GM12878 (cell line): Measurements from ENCODE around the gene LSAMP. TPM values are rescaled to one million over a fixed set of nuclear protein-coding genes. Genes with fewer than 3 reads are reported as not detected.

Experiments used
- ATAC-seq: fragments of 200-7000 bp; cut with Tn5 transposase; 3 replicates; pipeline ENCODE4 v1.9.1; 2020; ENCODE audit warnings: mild to moderate bottlenecking, moderate library complexity
- BruUV-seq: library from RNA; stranded (reverse); fragments of 400-500 nt; replicated peaks from 2 replicates; lab custom pipeline; 2021; lab: Mats Ljungman, UMichigan
- CTCF ChIA-PET: fragments of 300-600 bp; sonication (Branson Sonifier 250); formaldehyde crosslinking; extraction: SDS; loops from one replicate; lab custom pipeline; 2021; ENCODE audit warnings: inconsistent platforms; lab: Yijun Ruan, JAX
- POLR2A ChIA-PET: fragments of 350-600 bp; formaldehyde crosslinking; extraction: SDS; loops from one replicate; lab custom pipeline; 2021; ENCODE audit warnings: inconsistent platforms; lab: Charles Lee
- RAD21 ChIA-PET: fragments of 300-600 bp; sonication (Branson Sonifier 250); formaldehyde crosslinking; loops from one replicate; lab custom pipeline; 2023; ENCODE audit warnings: antibody characterized with exemption; ENCODE audit not compliant: unreplicated experiment; lab: Charles Lee
- SMC1A ChIA-PET: fragments of 300-600 bp; sonication (Branson Sonifier 250); formaldehyde crosslinking; loops from one replicate; lab custom pipeline; 2023; ENCODE audit not compliant: unreplicated experiment, uncharacterized antibody; lab: Charles Lee
- DNase-seq: peaks from one replicate; pipeline ENCODE4 v3.0.0-alpha.2; 2011; ENCODE audit warnings: low read depth, low spot score
- FAIRE-seq: peaks from 3 replicates; lab custom pipeline; 2011; peaks lifted over from hg19 to GRCh38; lab: Jason Lieb, UNC
- H2AFZ ChIP-seq: 2 replicates; pipeline ENCODE4 v1.6.0; 2011; ENCODE audit warnings: low read depth, low read length, control low read depth; ENCODE audit not compliant: control insufficient read depth
- H3K27ac ChIP-seq: 2 replicates; pipeline ENCODE4 v1.5.1; 2011; ENCODE audit warnings: control low read depth; ENCODE audit not compliant: control insufficient read depth, insufficient read depth
- H3K27me3 ChIP-seq, 2 experiments: replicated peaks in 1 of 2; 2 replicates each; pipeline versions ENCODE4 v1.6.0 to v1.6.1; 2011; ENCODE audit warnings: low read length in 1 of 2; ENCODE audit not compliant: control insufficient read depth in 2 of 2, insufficient read depth in 2 of 2
- H3K36me3 ChIP-seq, 2 experiments: 2 replicates each; pipeline ENCODE4 v1.5.1; 2011; ENCODE audit warnings: low read length in 1 of 2; ENCODE audit not compliant: control insufficient read depth in 2 of 2, insufficient read depth in 2 of 2
- H3K4me1 ChIP-seq: 2 replicates; pipeline ENCODE4 v1.6.1; 2011; ENCODE audit warnings: mild to moderate bottlenecking, low read length, moderate library complexity, mixed read lengths; ENCODE audit not compliant: control insufficient read depth, insufficient read depth
- H3K4me2 ChIP-seq: 2 replicates; pipeline ENCODE4 v1.6.0; 2011; ENCODE audit warnings: control low read depth; ENCODE audit not compliant: control insufficient read depth, insufficient read depth
- H3K4me3 ChIP-seq: fragments of 200-600 bp; sonication (generic); 2 replicates; pipeline ENCODE4 v1.5.1; 2016
- H3K79me2 ChIP-seq: 2 replicates; pipeline ENCODE4 v1.6.0; 2011; ENCODE audit warnings: low read length; ENCODE audit not compliant: control insufficient read depth, insufficient read depth
- H3K9ac ChIP-seq: 2 replicates; pipeline ENCODE4 v1.8.0; 2011; ENCODE audit warnings: low read length, control low read depth, mixed read lengths; ENCODE audit not compliant: control insufficient read depth, insufficient read depth
- H3K9me3 ChIP-seq: replicated peaks from 3 replicates; pipeline ENCODE4 v1.5.1; 2011; ENCODE audit warnings: mild to moderate bottlenecking, low read length; ENCODE audit not compliant: control insufficient read depth, insufficient read depth
- H4K20me1 ChIP-seq: 2 replicates; pipeline ENCODE4 v1.6.0; 2011; ENCODE audit not compliant: control insufficient read depth, insufficient read depth
- EZH2 ChIP-seq: IDR thresholded peaks from 2 replicates; pipeline ENCODE4 v1.6.1; 2012; ENCODE audit warnings: low read depth, mild to moderate bottlenecking, control low read depth, inconsistent platforms, low read length, borderline replicate concordance; ENCODE audit not compliant: control insufficient read depth
- FOXM1 ChIP-seq: IDR thresholded peaks from 2 replicates; pipeline ENCODE4 v1.6.1; 2012; ENCODE audit warnings: low read depth, mild to moderate bottlenecking, inconsistent platforms, low read length, moderate library complexity
- HDAC6 ChIP-seq: fragments of 200-600 bp; sonication (generic); IDR thresholded peaks from one replicate; pipeline ENCODE4 v1.8.0; 2017; ENCODE audit warnings: antibody characterized with exemption; ENCODE audit not compliant: unreplicated experiment
- MXI1 ChIP-seq: fragments of 150-350 bp; IDR thresholded peaks from 2 replicates; pipeline ENCODE4 v1.6.1; 2011; ENCODE audit warnings: low read depth, mild to moderate bottlenecking, inconsistent platforms, low read length, improper control_type of control experiment
- POLR2AphosphoS2 ChIP-seq: IDR thresholded peaks from 2 replicates; pipeline ENCODE4 v1.6.1; 2011; ENCODE audit warnings: low read depth, mild to moderate bottlenecking, low read length, improper control_type of control experiment, moderate library complexity
- RELB ChIP-seq: fragments of 450-650 bp; IDR thresholded peaks from 2 replicates; pipeline ENCODE4 v1.6.1; 2017; ENCODE audit warnings: low read depth, mild to moderate bottlenecking, moderate library complexity
- RUNX3 ChIP-seq: IDR thresholded peaks from 2 replicates; pipeline ENCODE4 v1.6.1; 2012; ENCODE audit warnings: low read length, inconsistent platforms
- SMARCA5 ChIP-seq: fragments of 450-650 bp; IDR thresholded peaks from 2 replicates; pipeline ENCODE4 v1.6.1; 2017; ENCODE audit warnings: mild to moderate bottlenecking
- SREBF1 ChIP-seq: IDR thresholded peaks from 2 replicates; pipeline ENCODE4 v1.6.1; 2012; ENCODE audit warnings: mild to moderate bottlenecking, low read length
- SUZ12 ChIP-seq: fragments of 200-600 bp; sonication (generic); IDR thresholded peaks from one replicate; pipeline ENCODE4 v1.6.1; 2018; ENCODE audit warnings: antibody characterized with exemption, mild to moderate bottlenecking; ENCODE audit not compliant: unreplicated experiment
- TARDBP ChIP-seq: IDR thresholded peaks from 2 replicates; pipeline ENCODE4 v1.6.1; 2016; ENCODE audit warnings: borderline replicate concordance
- TCF3 ChIP-seq: IDR thresholded peaks from 2 replicates; pipeline ENCODE4 v1.6.1; 2012; ENCODE audit warnings: low read depth, mild to moderate bottlenecking, low read length, borderline replicate concordance; ENCODE audit not compliant: insufficient read depth
- ZBTB11 ChIP-seq: fragments of 450-650 bp; formaldehyde crosslinking; IDR thresholded peaks from 2 replicates; pipeline ENCODE4 v1.5.0; 2022; ENCODE audit warnings: mild to moderate bottlenecking, missing genetic modification characterization
- ZBTB40 ChIP-seq: fragments of 450-650 bp; IDR thresholded peaks from 2 replicates; pipeline ENCODE4 v1.6.1; 2016; ENCODE audit warnings: mild to moderate bottlenecking, moderate library complexity, borderline replicate concordance
- ZNF207 ChIP-seq: fragments of 450-650 bp; IDR thresholded peaks from 2 replicates; pipeline ENCODE4 v1.6.1; 2014; ENCODE audit warnings: antibody characterized with exemption, mild to moderate bottlenecking, borderline replicate concordance
- ZNF622 ChIP-seq: fragments of 450-650 bp; IDR thresholded peaks from 2 replicates; pipeline ENCODE4 v1.6.1; 2017; ENCODE audit warnings: mild to moderate bottlenecking, inconsistent platforms
- WGBS: methylation state at CpG from one replicate; pipeline ENCODE4 v1.1.6; 2016; ENCODE audit warnings: low lambda C conversion rate; ENCODE audit not compliant: insufficient replicate concordance, insufficient coverage; ENCODE audit errors: missing lambda C conversion rate; 5-methylcytosine and 5-hydroxymethylcytosine counted together
- in situ Hi-C: fragments of 300-500 bp; cut with MboI; formaldehyde crosslinking; loops from 9 replicates; pipeline ENCODE4 v1.14.3; 2018; ENCODE audit warnings: mixed read lengths
- intact Hi-C: fragments of 100-400 bp; cut with micrococcal nuclease; formaldehyde crosslinking; loops from one replicate; pipeline ENCODE4 v1.14.2; 2022; ENCODE audit not compliant: unreplicated experiment
- polyA plus RNA-seq, 11 experiments: library from polyadenylated mRNA; depleted of rRNA in 4 of 11; unstranded in 6 of 11; stranded (reverse) in 5 of 11; fragments of >200 nt; fragmentation: Nextera tagmentation in 4 of 11; fragmentation: Illumina TruSeq in 1 of 11; extraction: Ambion mirVana in 4 of 11; extraction: Trizol in 1 of 11; gene quantifications; 1 replicate in 1 of 11; 2 replicates in 10 of 11; pipeline versions ENCODE4 v1.2.1 to v1.2.3, GENCODE V29; 2011 to 2016; ENCODE audit warnings: inconsistent platforms in 2 of 11, missing spikeins in 2 of 11, low read depth in 1 of 11
- total RNA-seq, 4 experiments: library from RNA; depleted of rRNA in 3 of 4; stranded (reverse); fragments of >200 nt in 3 of 4; fragmentation: Illumina TruSeq in 1 of 4; extraction: Trizol in 1 of 4; gene quantifications; 2 replicates each; pipeline versions ENCODE4 v1.2.1 to v1.2.3, GENCODE V29; 2013 to 2021

Gene LSAMP
- total and polyA plus RNA-seq, 10 of the 15 experiments (the other 5 are each of a cell fraction or from before 2014, with no cell fraction given): 2.0 to 12.7 (median 6.5) TPM

GRCh38 chr3:116423945-116424344 lies 21.3 kb downstream of the LSAMP start:
- Histone ChIP-seq H3K27ac (no peak overlapping the region), H3K4me3 (no peak overlapping the region), H3K36me3 (no peaks in the 10 kb centered on the region)
- SMC1A ChIA-PET: interaction anchor here (0.6 to 2.5 kb wide), 7 partner anchors 10 to 1351 kb away, joined by 3 to 10 read pairs (median 5); no protein-coding TSS in a partner anchor
- TF ChIP-seq SMARCA5 (no peak), RUNX3 (no peak), ZBTB40 (no peak), HDAC6 (no peak), ZNF207 (no peak), POLR2AphosphoS2 (no peak), TARDBP (no peak), FOXM1 (no peak), SREBF1 (no peak), ZNF622 (no peak), TCF3 (no peak), SUZ12 (no peak), RELB (no peak), ZBTB11 (CRISPR knock-in tag) (no peak), EZH2 (no peak), MXI1 (no peak)
- TF ChIP-seq, all 136 proteins: peak for 0
- BruUV-seq: no TSS peak
- in situ Hi-C loops: no loop called here
- Histone ChIP-seq H3K4me1 (no peaks in the 10 kb centered on the region), H3K9me3 (no peaks in the 10 kb centered on the region), H3K4me2 (no peak overlapping the region), H4K20me1 (no peaks in the 10 kb centered on the region), H3K27me3 (no peaks in the 10 kb centered on the region), H3K9ac (no peak overlapping the region), H2AFZ (no peak overlapping the region), H3K79me2 (no peaks in the 10 kb centered on the region)
- intact Hi-C loops: no loop called here
- 0% methylated on average over 1 of the region's 1 CpG for WGBS
- ChIA-PET RAD21 (no interaction called here), POLR2A (interaction anchor here (1.2 kb wide), 1 partner anchor 17 kb away, joined by 3 read pairs; no protein-coding TSS in a partner anchor), CTCF (interaction anchor here (0.9 to 1.8 kb wide), 2 partner anchors 10 to 54 kb away, joined by 3 to 4 read pairs; no protein-coding TSS in a partner anchor)
- FAIRE-seq (no peak), ATAC-seq (no peak), DNase-seq (no peak)
